Neural cell (in vitro differentiated cells): ENCODE results near the gene TCF4. TPM values are rescaled to one million over a fixed set of nuclear protein-coding genes. Genes with fewer than 3 reads are reported as not detected.

Experiments used
- H2AFZ ChIP-seq: fragments of 200-600, 300-800 bp; sonication (generic), shearing (Covaris generic); 2 replicates; pipeline ENCODE4 v1.6.0; 2014; ENCODE audit warnings: low read depth, mild to moderate bottlenecking, antibody characterized with exemption, low read length, moderate library complexity
- H3F3A ChIP-seq: fragments of 200-600 bp; shearing (Covaris generic); 2 replicates; pipeline ENCODE4 v1.6.1; 2016; ENCODE audit warnings: mild to moderate bottlenecking, moderate library complexity, mixed read lengths, antibody characterized with exemption, low read length; ENCODE audit not compliant: insufficient read depth, poor library complexity, severe bottlenecking
- H3K27ac ChIP-seq: fragments of 200-600, 300-800 bp; sonication (generic), shearing (Covaris generic); 2 replicates; pipeline ENCODE4 v1.5.1; 2014; ENCODE audit warnings: mild to moderate bottlenecking, low read length, moderate library complexity
- H3K27me3 ChIP-seq: fragments of 300-800, 200-600 bp; sonication (generic), shearing (Covaris generic); 2 replicates; pipeline ENCODE4 v1.6.0; 2014; ENCODE audit warnings: mild to moderate bottlenecking, low read depth, low read length, moderate library complexity; ENCODE audit not compliant: insufficient read depth
- H3K36me3 ChIP-seq: fragments of 300-800, 200-600 bp; sonication (generic), shearing (Covaris generic); 2 replicates; pipeline ENCODE4 v1.5.1; 2014; ENCODE audit warnings: mild to moderate bottlenecking, antibody characterized with exemption, low read length, moderate library complexity; ENCODE audit not compliant: insufficient read depth
- H3K4me2 ChIP-seq: fragments of 300-800, 200-600 bp; sonication (generic), shearing (Covaris generic); 2 replicates; pipeline ENCODE4 v1.6.0; 2014; ENCODE audit warnings: mild to moderate bottlenecking, low read length
- H3K4me3 ChIP-seq: fragments of 300-800, 200-600 bp; sonication (generic), shearing (Covaris generic); 2 replicates; pipeline ENCODE4 v1.5.1; 2014; ENCODE audit warnings: mild to moderate bottlenecking, low read length, moderate library complexity
- H3K79me2 ChIP-seq: fragments of 200-600 bp; shearing (Covaris generic); replicated peaks from 2 replicates; pipeline ENCODE4 v1.6.0; 2014; ENCODE audit warnings: mild to moderate bottlenecking, low read length, moderate library complexity; ENCODE audit not compliant: insufficient read depth
- H3K9ac ChIP-seq: fragments of 300-800, 200-600 bp; sonication (generic), shearing (Covaris generic); 2 replicates; pipeline ENCODE4 v1.6.1; 2016; ENCODE audit warnings: mild to moderate bottlenecking, low read length, mixed read lengths
- H3K9me2 ChIP-seq: fragments of 200-600 bp; shearing (Covaris generic); 2 replicates; pipeline ENCODE4 v1.6.1; 2016; ENCODE audit warnings: mild to moderate bottlenecking, low read length, mixed read lengths; ENCODE audit not compliant: insufficient read depth
- H3K9me3 ChIP-seq: fragments of 200-600, 300-800 bp; sonication (generic), shearing (Covaris generic); 2 replicates; pipeline ENCODE4 v1.6.1; 2016; ENCODE audit warnings: mild to moderate bottlenecking, mixed run types, low read length, moderate library complexity, mixed read lengths
- H4K20me1 ChIP-seq: fragments of 200-600 bp; shearing (Covaris generic); 2 replicates; pipeline ENCODE4 v1.6.1; 2016; ENCODE audit warnings: mild to moderate bottlenecking, mixed run types; ENCODE audit not compliant: insufficient read depth
- EP300 ChIP-seq: fragments of 450-650 bp; conservative IDR thresholded peaks from 2 replicates; pipeline ENCODE4 v1.6.1; 2014; ENCODE audit warnings: antibody characterized with exemption, mild to moderate bottlenecking, moderate library complexity; ENCODE audit not compliant: poor library complexity, severe bottlenecking
- EZH2 ChIP-seq: fragments of 200-600, 300-800 bp; shearing (Covaris generic), sonication (generic); IDR thresholded peaks from 2 replicates; pipeline ENCODE4 v1.6.1; 2014; ENCODE audit warnings: antibody characterized with exemption, low read length, borderline replicate concordance, mild to moderate bottlenecking; ENCODE audit not compliant: insufficient read depth, poor library complexity, severe bottlenecking
- MXI1 ChIP-seq: fragments of 450-650 bp; conservative IDR thresholded peaks from 2 replicates; pipeline ENCODE4 v1.6.1; 2014; ENCODE audit warnings: antibody characterized with exemption, mild to moderate bottlenecking; ENCODE audit not compliant: poor library complexity, severe bottlenecking
- POLR2AphosphoS5 ChIP-seq: IDR thresholded peaks from 2 replicates; pipeline ENCODE4 v1.6.1; 2012
- RAD21 ChIP-seq: fragments of 450-650 bp; conservative IDR thresholded peaks from 2 replicates; pipeline ENCODE4 v1.6.1; 2014; ENCODE audit warnings: antibody characterized with exemption, mild to moderate bottlenecking, moderate library complexity
- SMC3 ChIP-seq: fragments of 450-650 bp; conservative IDR thresholded peaks from 2 replicates; pipeline ENCODE4 v1.6.1; 2014; ENCODE audit warnings: antibody characterized with exemption, mild to moderate bottlenecking, moderate library complexity; ENCODE audit not compliant: poor library complexity
- TAF1 ChIP-seq: IDR thresholded peaks from 2 replicates; pipeline ENCODE4 v1.6.1; 2012; ENCODE audit warnings: low read depth
- polyA plus RNA-seq: library from polyadenylated mRNA; depleted of rRNA; stranded (reverse); fragments of >200 nt; gene quantifications from 2 replicates; pipeline ENCODE4 v1.2.3, GENCODE V29; 2014
- TF ChIP-seq, protein P1 (sequence below): fragments of 450-650 bp; IDR thresholded peaks from 2 replicates; pipeline ENCODE4 v1.5.1; 2014; ENCODE audit warnings: antibody characterized with exemption, mild to moderate bottlenecking, moderate library complexity; ENCODE audit not compliant: poor library complexity, severe bottlenecking
- TF ChIP-seq, protein P2 (sequence below): IDR thresholded peaks from 2 replicates; pipeline ENCODE4 v1.6.1; 2012; ENCODE audit warnings: borderline replicate concordance

Gene TCF4
- polyA plus RNA-seq, 1 donor from 2014 or later = 7.0 TPM

DNA sequence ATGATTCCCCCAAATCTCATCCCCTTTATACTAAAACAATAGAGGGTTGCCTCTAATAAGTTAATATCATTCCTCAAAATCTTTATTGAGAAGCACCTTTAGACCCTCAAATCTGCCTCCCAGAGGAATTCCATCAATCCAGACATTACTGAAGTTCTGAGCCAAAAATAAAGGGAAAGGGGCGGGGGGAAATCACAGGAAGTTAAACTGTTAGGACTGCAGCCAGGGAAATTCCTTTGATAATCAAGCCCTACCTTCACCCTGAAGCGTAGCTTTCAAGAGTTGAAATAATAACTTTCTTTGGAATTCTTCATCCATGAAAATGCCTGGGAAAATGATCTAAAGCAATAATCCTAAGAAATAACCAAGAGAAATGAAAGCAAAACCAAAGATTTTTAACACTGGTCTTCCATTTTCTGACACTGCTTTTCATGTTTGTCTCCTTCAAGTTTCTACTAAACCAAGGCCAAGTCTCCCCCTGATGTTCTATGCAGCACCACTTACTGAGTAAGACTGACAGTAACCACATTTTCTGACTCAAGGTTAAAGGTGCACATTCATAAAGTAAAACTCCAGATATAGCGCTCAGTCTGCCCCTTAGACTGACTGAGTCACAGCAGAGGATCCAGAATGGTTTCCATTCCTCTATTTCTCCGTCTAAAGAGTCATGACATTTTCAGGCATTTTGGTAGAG lies 78.2 kb downstream of the TCF4 start:
- no peak for TF ChIP-seq EZH2
- TF ChIP-seq, protein P1, sequence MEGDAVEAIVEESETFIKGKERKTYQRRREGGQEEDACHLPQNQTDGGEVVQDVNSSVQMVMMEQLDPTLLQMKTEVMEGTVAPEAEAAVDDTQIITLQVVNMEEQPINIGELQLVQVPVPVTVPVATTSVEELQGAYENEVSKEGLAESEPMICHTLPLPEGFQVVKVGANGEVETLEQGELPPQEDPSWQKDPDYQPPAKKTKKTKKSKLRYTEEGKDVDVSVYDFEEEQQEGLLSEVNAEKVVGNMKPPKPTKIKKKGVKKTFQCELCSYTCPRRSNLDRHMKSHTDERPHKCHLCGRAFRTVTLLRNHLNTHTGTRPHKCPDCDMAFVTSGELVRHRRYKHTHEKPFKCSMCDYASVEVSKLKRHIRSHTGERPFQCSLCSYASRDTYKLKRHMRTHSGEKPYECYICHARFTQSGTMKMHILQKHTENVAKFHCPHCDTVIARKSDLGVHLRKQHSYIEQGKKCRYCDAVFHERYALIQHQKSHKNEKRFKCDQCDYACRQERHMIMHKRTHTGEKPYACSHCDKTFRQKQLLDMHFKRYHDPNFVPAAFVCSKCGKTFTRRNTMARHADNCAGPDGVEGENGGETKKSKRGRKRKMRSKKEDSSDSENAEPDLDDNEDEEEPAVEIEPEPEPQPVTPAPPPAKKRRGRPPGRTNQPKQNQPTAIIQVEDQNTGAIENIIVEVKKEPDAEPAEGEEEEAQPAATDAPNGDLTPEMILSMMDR = no peak
- TF ChIP-seq TAF1 = no peak
- TF ChIP-seq RAD21 = no peak
- TF ChIP-seq POLR2AphosphoS5 = no peak
- no peak for TF ChIP-seq SMC3
- TF ChIP-seq, protein P2, sequence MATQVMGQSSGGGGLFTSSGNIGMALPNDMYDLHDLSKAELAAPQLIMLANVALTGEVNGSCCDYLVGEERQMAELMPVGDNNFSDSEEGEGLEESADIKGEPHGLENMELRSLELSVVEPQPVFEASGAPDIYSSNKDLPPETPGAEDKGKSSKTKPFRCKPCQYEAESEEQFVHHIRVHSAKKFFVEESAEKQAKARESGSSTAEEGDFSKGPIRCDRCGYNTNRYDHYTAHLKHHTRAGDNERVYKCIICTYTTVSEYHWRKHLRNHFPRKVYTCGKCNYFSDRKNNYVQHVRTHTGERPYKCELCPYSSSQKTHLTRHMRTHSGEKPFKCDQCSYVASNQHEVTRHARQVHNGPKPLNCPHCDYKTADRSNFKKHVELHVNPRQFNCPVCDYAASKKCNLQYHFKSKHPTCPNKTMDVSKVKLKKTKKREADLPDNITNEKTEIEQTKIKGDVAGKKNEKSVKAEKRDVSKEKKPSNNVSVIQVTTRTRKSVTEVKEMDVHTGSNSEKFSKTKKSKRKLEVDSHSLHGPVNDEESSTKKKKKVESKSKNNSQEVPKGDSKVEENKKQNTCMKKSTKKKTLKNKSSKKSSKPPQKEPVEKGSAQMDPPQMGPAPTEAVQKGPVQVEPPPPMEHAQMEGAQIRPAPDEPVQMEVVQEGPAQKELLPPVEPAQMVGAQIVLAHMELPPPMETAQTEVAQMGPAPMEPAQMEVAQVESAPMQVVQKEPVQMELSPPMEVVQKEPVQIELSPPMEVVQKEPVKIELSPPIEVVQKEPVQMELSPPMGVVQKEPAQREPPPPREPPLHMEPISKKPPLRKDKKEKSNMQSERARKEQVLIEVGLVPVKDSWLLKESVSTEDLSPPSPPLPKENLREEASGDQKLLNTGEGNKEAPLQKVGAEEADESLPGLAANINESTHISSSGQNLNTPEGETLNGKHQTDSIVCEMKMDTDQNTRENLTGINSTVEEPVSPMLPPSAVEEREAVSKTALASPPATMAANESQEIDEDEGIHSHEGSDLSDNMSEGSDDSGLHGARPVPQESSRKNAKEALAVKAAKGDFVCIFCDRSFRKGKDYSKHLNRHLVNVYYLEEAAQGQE = no peak
- TF ChIP-seq MXI1 = no peak
- no peak for TF ChIP-seq EP300
- H3K4me2 ChIP-seq = no peak overlapping the region
- no peak overlapping the region for H3K4me3 ChIP-seq
- H3K27me3 ChIP-seq = no peaks in the 10 kb centered on the region
- H3K9me3 ChIP-seq = no peaks in the 10 kb centered on the region
- H3F3A ChIP-seq = no peaks in the 10 kb centered on the region
- peaks cover 14% of the 10 kb centered on the region for H3K79me2 ChIP-seq
- H3K9ac ChIP-seq = no peak overlapping the region
- H3K9me2 ChIP-seq = no peaks in the 10 kb centered on the region
- H4K20me1 ChIP-seq = no peaks in the 10 kb centered on the region
- no peak overlapping the region for H2AFZ ChIP-seq
- H3K36me3 ChIP-seq = no peaks in the 10 kb centered on the region
- H3K27ac ChIP-seq = no peak overlapping the region

DNA sequence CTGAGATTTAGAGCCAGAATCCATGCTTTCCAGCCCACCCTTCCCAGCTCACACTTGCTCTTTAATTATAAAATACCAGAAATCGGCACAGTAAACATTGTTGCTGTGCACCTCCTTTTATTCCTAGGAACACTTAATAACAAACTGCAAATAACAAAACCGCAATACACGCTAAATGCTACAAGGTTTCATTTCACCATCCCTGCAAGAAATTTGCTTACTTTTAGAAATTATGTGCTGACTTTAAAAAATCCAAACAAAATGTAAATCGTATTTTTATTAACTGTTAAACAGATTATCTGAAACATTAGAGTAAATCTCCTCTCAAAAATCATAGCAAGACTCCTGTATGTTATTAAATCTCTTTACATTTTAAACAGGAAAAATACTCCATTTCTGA lies 79.3 kb downstream of the TCF4 start:
- Histone ChIP-seq H4K20me1 (no peaks in the 10 kb centered on the region), H3K9me3 (no peaks in the 10 kb centered on the region), H3K27me3 (no peaks in the 10 kb centered on the region), H3F3A (no peaks in the 10 kb centered on the region), H3K4me2 (no peak overlapping the region), H3K9me2 (no peaks in the 10 kb centered on the region), H2AFZ (no peak overlapping the region), H3K9ac (no peak overlapping the region), H3K79me2 (peaks cover 14% of the 10 kb centered on the region), H3K36me3 (no peaks in the 10 kb centered on the region), H3K4me3 (no peak overlapping the region), H3K27ac (no peak overlapping the region)
- no peak for TF ChIP-seq EP300
- TF ChIP-seq, protein P2 = no peak
- TF ChIP-seq MXI1 = no peak
- TF ChIP-seq, protein P1 = no peak
- no peak for TF ChIP-seq EZH2
- no peak for TF ChIP-seq POLR2AphosphoS5
- TF ChIP-seq RAD21 = no peak
- no peak for TF ChIP-seq SMC3
- TF ChIP-seq TAF1 = no peak
